ENCODE data around the gene LGI4.

The LGI4 gene

DNA sequence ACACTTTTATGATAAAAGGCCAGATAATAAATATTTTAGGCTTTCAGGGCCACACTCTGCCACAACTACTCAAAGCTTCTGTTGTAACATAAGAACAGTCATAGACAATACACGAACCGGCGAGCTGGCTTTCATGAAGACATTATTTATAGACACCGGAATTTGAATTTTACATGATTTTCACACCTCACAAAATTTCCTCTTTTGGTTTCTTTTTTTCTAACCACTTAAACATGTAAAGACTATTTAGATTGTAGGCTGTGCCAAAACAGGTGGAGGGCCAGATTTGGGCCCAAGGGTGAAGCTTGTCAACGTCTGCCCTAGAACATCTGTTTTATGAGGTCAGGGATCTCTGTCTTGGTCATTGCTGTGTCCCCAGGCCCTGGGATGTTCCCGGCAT is 48.9 kb downstream of the LGI4 start:
- DNase-seq (ENCODE audit: low read depth), result no peak

DNA sequence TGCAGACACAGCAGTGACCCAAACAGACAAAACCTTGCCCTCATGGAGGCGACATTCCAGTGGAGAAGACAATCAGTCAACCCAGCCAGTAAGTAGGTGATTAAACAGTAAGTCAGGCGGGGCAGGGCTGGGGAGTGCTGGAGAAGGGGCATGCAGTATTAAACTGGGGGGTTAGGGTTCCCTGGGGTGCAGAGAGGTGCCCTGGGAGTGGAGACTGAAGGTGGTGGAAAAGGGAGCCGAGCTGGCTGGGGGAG is 50.4 kb downstream of the LGI4 start:
- no peak for DNase-seq (ENCODE audit: low read depth)

DNA sequence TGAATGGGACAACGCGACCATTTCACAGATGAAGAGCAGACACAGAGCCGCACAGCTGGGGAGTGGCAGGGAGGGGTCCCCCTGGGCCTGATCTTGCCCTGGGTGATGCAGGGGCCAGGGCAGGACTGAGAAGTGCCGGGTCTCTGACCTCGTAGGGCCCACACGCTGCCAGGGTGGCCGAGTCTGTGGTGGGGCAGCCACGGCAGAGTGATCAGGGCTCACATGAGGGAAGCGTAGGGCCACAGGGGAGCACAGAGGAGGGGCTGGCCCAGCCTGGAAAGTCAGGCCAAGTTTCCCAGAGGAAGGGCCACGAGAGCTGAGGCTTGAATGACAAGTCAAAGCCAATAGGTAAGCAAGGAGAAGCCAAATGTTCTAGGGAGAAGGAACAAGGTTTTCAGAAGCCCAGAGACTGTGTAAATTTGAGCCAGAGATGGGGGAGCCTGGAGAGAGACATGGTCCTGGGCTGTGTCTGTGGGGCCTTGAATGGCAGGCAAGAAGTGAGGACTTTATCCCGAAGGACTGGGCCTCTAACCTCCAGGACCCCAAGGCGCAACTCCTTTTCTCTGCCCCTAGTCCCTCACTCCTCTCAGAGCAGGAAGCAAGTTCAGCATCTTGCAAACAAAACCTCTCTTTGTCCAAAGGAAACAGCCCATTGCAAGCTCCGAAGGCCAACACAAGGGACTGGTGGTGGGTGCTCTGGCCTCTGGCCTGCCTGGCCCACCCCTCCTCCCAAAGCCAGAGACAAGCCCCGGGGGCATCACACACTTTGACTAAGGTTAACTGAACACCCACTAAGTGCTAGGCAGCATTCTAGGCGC is 51.0 kb downstream of the LGI4 start:
- DNase-seq (ENCODE audit: low read depth), result no peak

DNA sequence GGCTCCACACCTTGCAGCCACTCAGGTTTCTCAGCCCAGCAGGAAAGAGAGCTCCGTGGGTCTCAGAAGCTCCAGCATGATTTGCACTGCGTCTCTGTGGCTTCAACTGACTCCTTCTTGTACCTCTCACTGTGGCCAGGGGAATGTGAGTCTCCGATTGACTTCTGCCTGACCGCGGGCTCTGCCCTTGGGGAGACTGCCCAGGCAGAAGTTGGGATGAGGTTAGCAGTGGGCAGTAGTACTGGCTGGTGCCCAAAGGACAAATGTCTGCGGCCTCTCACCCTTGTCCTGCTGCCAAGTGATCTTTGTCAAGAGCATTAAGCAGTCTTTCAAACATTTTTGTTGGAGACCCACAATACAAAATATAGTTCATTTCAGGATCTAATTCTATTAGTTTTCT is 53.7 kb downstream of the LGI4 start:
- DNase-seq (ENCODE audit: low read depth), result no peak

DNA sequence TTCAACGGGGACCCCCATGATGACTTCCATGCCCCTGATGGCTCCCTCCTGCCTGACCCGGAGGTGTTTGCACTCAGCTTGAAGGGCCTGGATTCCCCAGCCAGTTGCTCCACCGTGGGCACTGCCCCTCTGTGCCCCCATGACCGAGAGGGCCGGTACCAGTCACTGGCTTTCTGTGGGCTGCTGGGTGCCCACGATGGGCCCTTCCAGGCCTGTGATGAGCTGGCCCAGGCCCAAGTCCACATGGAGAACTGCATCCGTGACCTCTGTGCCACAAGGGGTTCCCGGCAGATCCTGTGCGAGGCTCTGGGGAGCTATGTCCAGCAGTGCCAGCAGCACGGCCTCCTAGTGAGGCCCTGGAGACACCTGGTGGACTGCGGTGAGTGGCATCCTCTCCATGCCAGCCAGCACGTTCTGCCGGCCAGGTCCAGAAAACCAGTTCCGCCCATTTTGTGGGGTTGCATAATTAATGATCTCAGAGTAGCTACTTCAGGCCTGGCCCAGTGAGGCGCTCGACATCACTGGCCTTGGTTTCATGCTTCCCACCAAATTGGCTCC is 54.2 kb downstream of the LGI4 start:
- no peak for DNase-seq (ENCODE audit: low read depth)

DNA sequence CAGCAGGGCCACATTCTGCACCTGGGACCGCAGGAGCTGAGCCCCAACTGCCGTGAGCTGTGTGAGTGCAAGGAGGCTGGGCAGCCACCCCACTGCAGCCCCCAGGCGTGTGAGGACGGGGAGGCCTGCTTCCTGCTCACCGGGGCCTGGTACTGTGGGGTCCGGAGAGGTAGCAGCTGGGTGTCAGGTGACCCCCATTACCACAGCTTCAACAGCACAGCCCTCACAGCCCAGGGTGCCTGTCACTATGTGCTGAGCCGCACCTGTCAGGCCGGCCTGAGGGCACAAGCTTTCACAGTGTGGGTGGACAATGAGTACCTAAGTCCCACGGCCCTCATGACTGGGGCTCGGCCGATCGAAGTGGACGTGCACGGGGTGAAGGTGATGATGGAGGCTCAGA is 55.0 kb downstream of the LGI4 start:
- DNase-seq (ENCODE audit: low read depth), result no peak

DNA sequence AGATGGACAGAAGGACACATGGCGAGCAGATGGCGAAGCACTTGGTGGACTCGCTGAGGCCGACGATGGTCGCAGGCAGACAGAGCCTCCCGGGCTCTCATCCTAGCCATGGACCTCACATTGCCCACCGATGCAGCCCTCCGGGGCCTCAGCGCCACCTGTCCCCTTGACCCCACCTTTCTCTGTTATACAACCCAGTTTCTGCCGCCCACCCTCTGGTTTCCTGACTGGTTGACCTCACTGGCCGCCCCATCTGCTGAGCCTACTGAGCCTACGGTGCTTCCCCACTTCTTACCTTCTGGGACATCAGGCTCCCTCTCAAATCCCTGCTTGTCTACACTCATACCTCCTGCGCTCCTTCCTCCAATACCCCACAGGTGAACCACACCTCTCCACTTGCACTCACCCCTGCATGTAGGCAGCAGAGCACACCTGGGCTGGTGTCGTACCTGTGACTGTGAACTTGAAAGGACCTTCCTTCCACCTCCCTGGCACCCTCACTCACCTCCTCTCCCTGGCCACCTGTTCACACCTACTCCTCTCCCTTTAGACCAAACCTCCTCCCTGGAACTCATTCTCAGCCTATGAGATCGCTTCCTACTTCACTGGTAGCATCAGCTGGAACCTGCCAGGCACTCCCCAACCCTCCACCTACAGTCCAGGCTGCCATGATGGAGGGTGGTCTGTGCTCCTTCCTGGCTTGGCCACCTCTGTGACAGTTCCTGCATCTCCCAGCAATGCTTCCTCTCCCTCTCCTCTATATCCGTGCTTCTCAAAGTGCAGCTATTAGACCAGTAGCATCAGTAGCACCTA is 57.2 kb downstream of the LGI4 start:
- DNase-seq (ENCODE audit: low read depth), result no peak

DNA sequence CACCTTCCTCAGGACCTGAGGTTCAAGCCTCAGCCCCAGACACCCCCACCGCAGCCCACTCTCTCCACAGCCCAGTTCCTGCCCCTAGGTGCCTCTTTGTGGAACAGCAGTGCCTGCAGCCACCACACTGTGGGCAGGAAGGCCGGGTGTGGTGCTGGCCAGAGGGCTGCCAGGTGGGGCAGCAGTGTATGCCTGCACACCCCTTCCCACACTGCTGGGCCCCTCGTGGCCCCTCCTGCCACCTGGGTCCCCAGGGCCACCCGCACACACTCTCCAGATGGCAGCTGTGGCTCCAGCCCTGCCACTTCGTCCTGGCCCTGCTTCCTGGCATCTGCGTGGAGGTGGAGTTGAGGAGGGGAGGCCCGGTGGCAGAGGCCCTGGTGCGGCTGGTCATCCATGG is 58.2 kb downstream of the LGI4 start:
- no peak for DNase-seq (ENCODE audit: low read depth)

DNA sequence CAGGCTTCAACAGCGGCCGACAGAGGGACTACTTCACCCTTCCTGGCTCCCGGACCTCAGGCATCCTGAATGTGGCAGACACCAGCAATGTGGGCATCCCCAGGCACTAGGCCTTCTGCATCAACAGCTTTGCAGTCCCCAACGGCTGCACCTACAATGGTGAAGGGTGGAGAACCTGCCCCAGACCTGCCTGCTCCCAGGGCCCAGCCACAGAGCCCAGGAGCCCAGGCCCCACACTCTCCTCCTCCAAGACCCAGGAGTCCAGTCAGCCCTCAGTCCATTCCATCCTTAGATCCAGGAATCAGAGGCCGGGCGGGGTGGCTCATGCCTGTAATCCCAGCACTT is 58.9 kb downstream of the LGI4 start:
- DNase-seq (ENCODE audit: low read depth), result no peak

DNA sequence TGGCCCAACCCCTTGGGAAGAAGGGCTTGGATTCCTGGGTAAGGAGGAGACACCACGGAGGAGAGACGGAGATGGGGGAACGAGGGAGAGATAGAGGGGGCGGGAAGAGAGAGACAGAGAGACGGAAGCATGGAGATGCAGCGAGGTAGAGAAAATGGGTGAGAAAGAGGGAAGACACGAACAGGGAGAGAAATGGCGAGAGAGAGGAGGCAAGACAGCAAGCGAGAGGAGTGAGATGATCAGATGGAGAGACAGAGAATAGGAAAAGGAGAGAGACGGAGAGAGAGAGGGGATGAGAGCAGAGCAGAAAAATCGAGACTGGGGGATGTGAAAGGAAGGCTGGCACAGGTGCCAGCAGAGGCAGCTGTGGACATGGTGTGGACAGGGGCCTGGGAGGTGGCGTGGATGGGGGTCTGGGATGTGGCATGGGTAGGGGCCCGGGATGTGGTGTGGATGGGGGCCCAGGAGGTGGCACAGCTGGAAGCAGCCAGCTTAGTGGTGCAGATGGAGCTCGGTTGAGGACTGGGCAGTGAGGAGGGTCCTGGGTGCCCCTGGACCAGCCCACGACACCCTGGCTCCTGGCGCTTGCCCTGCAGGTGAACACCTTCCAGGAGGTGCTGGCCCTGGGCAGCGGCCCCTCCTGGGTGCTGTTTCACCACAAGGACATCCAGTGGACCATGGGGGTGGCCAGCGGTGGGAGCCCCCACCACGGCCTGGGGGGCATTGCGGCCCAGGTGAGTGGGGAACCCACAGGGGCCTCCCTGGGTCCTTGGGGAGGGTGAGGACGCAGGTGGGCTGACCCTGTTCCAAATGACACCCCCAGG is 59.4 kb downstream of the LGI4 start:
- DNase-seq (ENCODE audit: low read depth), result no peak

Measured in fibroblast of the conjunctiva (primary cell).